SU-DHL-6 (cell line): ENCODE measurements around the gene ADCY2.

Experiments used
- H2AFZ ChIP-seq: fragments of 200-600 bp; sonication (generic); 2 replicates; pipeline ENCODE4 v1.6.1; 2014; ENCODE audit warnings: low read depth, mild to moderate bottlenecking, moderate library complexity, mixed read lengths, antibody characterized with exemption, low read length; ENCODE audit not compliant: severe bottlenecking
- H3F3A ChIP-seq: fragments of 200-600 bp; shearing (Covaris generic); 2 replicates; pipeline ENCODE4 v1.6.0; 2016; ENCODE audit warnings: antibody characterized with exemption, mild to moderate bottlenecking; ENCODE audit not compliant: insufficient read depth
- H3K27ac ChIP-seq: fragments of 200-600 bp; sonication (generic); 2 replicates; pipeline ENCODE4 v1.5.1; 2016; ENCODE audit warnings: low read depth, mild to moderate bottlenecking, low read length, moderate library complexity, mixed read lengths
- H3K27me3 ChIP-seq: fragments of 200-600 bp; sonication (generic), shearing (Covaris generic); 2 replicates; pipeline ENCODE4 v1.6.0; 2014; ENCODE audit warnings: mild to moderate bottlenecking, low read length
- H3K36me3 ChIP-seq: fragments of 200-600 bp; sonication (generic); 2 replicates; pipeline ENCODE4 v1.6.1; 2014; ENCODE audit warnings: mild to moderate bottlenecking, low read length, mixed read lengths
- H3K4me2 ChIP-seq: fragments of 300-600, 200-600 bp; shearing (Covaris generic), sonication (generic); 2 replicates; pipeline ENCODE4 v1.6.0; 2014; ENCODE audit warnings: low read length, low read depth, mild to moderate bottlenecking; ENCODE audit not compliant: poor library complexity, severe bottlenecking
- H3K4me3 ChIP-seq: fragments of 200-600 bp; sonication (generic); 2 replicates; pipeline ENCODE4 v1.5.1; 2014; ENCODE audit warnings: antibody characterized with exemption, low read length, mild to moderate bottlenecking, mixed read lengths; ENCODE audit not compliant: insufficient read depth, poor library complexity, severe bottlenecking
- H3K79me2 ChIP-seq: fragments of 200-600 bp; sonication (generic); 2 replicates; pipeline ENCODE4 v1.6.1; 2014; ENCODE audit warnings: mild to moderate bottlenecking, low read length, moderate library complexity; ENCODE audit not compliant: insufficient read depth
- H3K9ac ChIP-seq: fragments of 200-600 bp; sonication (generic); 2 replicates; pipeline ENCODE4 v1.7.0; 2014; ENCODE audit warnings: mild to moderate bottlenecking, low read length
- H3K9me2 ChIP-seq: fragments of 200-600 bp; sonication (generic); replicated peaks from 2 replicates; pipeline ENCODE4 v1.6.1; 2014; ENCODE audit warnings: low read length; ENCODE audit not compliant: insufficient read depth
- H3K9me3 ChIP-seq: fragments of 200-600 bp; sonication (generic); 2 replicates; pipeline ENCODE4 v1.6.1; 2014; ENCODE audit warnings: low read length, mixed read lengths; ENCODE audit not compliant: insufficient read depth
- H4K20me1 ChIP-seq: fragments of 200-600 bp; sonication (generic); 2 replicates; pipeline ENCODE4 v1.6.1; 2014; ENCODE audit warnings: low read depth, mild to moderate bottlenecking, antibody characterized with exemption, low read length, moderate library complexity, mixed read lengths
- CTCF ChIP-seq: fragments of 200-600 bp; sonication (generic); IDR thresholded peaks from one replicate; pipeline ENCODE4 v1.5.1; 2017; ENCODE audit warnings: antibody characterized with exemption, mild to moderate bottlenecking, low read length, moderate library complexity; ENCODE audit not compliant: insufficient read depth, poor library complexity, severe bottlenecking
- EZH2phosphoT487 ChIP-seq: fragments of 200-600 bp; sonication (generic), shearing (Covaris generic); conservative IDR thresholded peaks from 2 replicates; pipeline ENCODE4 v1.6.1; 2018; ENCODE audit warnings: mild to moderate bottlenecking, antibody characterized with exemption, low read length, moderate library complexity, mixed read lengths

The ADCY2 gene

GRCh38 chr5:7813007-7813406, 417.1 kb downstream of the ADCY2 start:
- H3K9me2 ChIP-seq = no peaks in the 10 kb centered on the region
- no peak for TF ChIP-seq CTCF
- TF ChIP-seq EZH2phosphoT487 = no peak
- H3K4me2 ChIP-seq = no peak overlapping the region
- no peak overlapping the region for H3K4me3 ChIP-seq
- H4K20me1 ChIP-seq = no peaks in the 10 kb centered on the region
- H3K27me3 ChIP-seq = no peaks in the 10 kb centered on the region
- H3K36me3 ChIP-seq = no peaks in the 10 kb centered on the region
- H3K27ac ChIP-seq = no peak overlapping the region
- no peaks in the 10 kb centered on the region for H3K79me2 ChIP-seq
- H3F3A ChIP-seq = no peaks in the 10 kb centered on the region
- H2AFZ ChIP-seq = no peak overlapping the region
- H3K9me3 ChIP-seq = no peaks in the 10 kb centered on the region
- no peak overlapping the region for H3K9ac ChIP-seq

DNA sequence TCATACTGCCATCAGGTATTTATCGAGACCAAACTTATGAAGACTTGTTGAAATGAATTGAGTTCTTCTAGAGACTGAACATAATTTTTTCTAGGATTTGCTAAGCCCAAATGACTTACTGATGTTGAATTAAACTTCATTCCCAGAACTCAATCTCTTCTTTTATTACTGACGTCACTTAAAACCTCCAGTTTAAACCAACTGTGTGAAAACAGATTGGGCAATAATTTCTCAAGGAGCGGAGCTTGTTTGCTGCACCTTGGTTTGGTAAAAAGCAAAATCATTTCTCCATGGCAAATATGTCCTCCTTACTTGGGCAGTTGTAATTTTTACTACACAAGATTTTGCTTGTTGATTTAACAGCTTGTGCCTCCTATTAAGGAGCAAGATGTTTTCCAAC, 417.6 kb downstream of the ADCY2 start:
- Histone ChIP-seq H3K27ac (no peak overlapping the region), H3K9me2 (no peaks in the 10 kb centered on the region), H3K4me3 (no peak overlapping the region), H3K4me2 (no peak overlapping the region), H3K9ac (no peak overlapping the region), H2AFZ (no peak overlapping the region), H3K79me2 (no peaks in the 10 kb centered on the region), H3K36me3 (no peaks in the 10 kb centered on the region), H3F3A (no peaks in the 10 kb centered on the region), H3K9me3 (no peaks in the 10 kb centered on the region), H3K27me3 (no peaks in the 10 kb centered on the region), H4K20me1 (no peaks in the 10 kb centered on the region)
- no peak for TF ChIP-seq EZH2phosphoT487
- no peak for TF ChIP-seq CTCF

DNA sequence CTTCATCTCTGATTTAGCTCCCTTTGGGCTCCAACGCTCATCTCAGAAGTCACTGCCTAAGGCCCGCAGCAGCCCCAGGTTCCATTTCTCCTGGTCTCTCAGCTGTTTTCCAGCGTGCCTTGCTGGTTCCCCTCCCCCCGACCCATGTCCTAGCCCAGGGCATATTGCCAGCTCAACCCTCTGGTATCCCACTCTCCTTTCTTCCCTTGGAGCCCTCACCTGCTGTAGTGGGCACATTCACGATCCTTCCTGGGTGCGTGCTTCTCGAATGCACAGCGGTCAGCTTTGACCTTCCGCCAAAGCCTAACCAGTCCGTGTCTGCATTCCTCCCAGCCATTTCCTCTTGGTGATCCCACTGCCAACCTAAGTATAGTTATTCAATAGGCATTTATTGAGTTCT, 418.9 kb downstream of the ADCY2 start:
- no peak overlapping the region for H3K27ac ChIP-seq
- H3F3A ChIP-seq = no peaks in the 10 kb centered on the region
- no peak overlapping the region for H3K4me2 ChIP-seq
- H3K4me3 ChIP-seq = no peak overlapping the region
- no peaks in the 10 kb centered on the region for H3K27me3 ChIP-seq
- H3K79me2 ChIP-seq = no peaks in the 10 kb centered on the region
- H3K36me3 ChIP-seq = no peaks in the 10 kb centered on the region
- TF ChIP-seq EZH2phosphoT487 = no peak
- no peak for TF ChIP-seq CTCF
- H4K20me1 ChIP-seq = no peaks in the 10 kb centered on the region
- no peaks in the 10 kb centered on the region for H3K9me3 ChIP-seq
- no peaks in the 10 kb centered on the region for H3K9me2 ChIP-seq
- H3K9ac ChIP-seq = no peak overlapping the region
- H2AFZ ChIP-seq = no peak overlapping the region
